GM12891 (cell line): ENCODE data around the gene TTLL5.

Experiments
- PAX5 ChIP-seq: IDR thresholded peaks from 2 replicates; pipeline ENCODE4 v1.6.1; 2011; ENCODE audit warnings: low read length, moderate library complexity, mild to moderate bottlenecking; ENCODE audit not compliant: insufficient read depth, severe bottlenecking
- POLR2A ChIP-seq: IDR thresholded peaks from 2 replicates; pipeline ENCODE4 v1.6.1; 2011; ENCODE audit warnings: low read depth, low read length, control low read depth
- POLR2AphosphoS5 ChIP-seq: IDR thresholded peaks from 2 replicates; pipeline ENCODE4 v1.6.1; 2011; ENCODE audit warnings: low read depth, low read length, control low read depth
- POU2F2 ChIP-seq: IDR thresholded peaks from 2 replicates; pipeline ENCODE4 v1.6.1; 2011; ENCODE audit warnings: low read depth, mild to moderate bottlenecking, control low read depth, low read length, moderate library complexity
- SPI1 ChIP-seq: IDR thresholded peaks from 2 replicates; pipeline ENCODE4 v1.6.1; 2011; ENCODE audit warnings: low read depth, low read length, control low read depth
- TAF1 ChIP-seq: IDR thresholded peaks from 2 replicates; pipeline ENCODE4 v1.6.1; 2011; ENCODE audit warnings: low read depth, low read length, control low read depth

GRCh38 chr14:75634848-75635247 lies 26.2 kb upstream of the TTLL5 start:
- TF ChIP-seq SPI1 (no peak), POLR2A (no peak), TAF1 (no peak), POLR2AphosphoS5 (no peak), POU2F2 (no peak), PAX5 (no peak)
